Astrocyte of the cerebellum (primary cell): ENCODE results near the gene STK17A.

Experiments
- DNase-seq: peaks from one replicate; pipeline ENCODE4 v3.0.0-alpha.2; 2011; ENCODE audit warnings: low read depth
- H3K4me3 ChIP-seq: 2 replicates; pipeline ENCODE4 v1.5.1; 2011; ENCODE audit warnings: mild to moderate bottlenecking, low read depth, low read length, moderate library complexity
- in situ Hi-C: cut with HindIII; loops from 2 replicates; pipeline ENCODE4 v1.10.0; 2017; ENCODE audit warnings: low sequenced_read_pairs
- TF ChIP-seq, protein P1 (sequence below): IDR thresholded peaks from 2 replicates; pipeline ENCODE4 v1.5.1; 2012; ENCODE audit warnings: low read length, low read depth, moderate library complexity, mild to moderate bottlenecking; ENCODE audit errors: missing control alignments

The STK17A gene

GRCh38 chr7:43658718-43659548 lies 76.0 kb downstream of the STK17A start:
- TF ChIP-seq, protein P1, sequence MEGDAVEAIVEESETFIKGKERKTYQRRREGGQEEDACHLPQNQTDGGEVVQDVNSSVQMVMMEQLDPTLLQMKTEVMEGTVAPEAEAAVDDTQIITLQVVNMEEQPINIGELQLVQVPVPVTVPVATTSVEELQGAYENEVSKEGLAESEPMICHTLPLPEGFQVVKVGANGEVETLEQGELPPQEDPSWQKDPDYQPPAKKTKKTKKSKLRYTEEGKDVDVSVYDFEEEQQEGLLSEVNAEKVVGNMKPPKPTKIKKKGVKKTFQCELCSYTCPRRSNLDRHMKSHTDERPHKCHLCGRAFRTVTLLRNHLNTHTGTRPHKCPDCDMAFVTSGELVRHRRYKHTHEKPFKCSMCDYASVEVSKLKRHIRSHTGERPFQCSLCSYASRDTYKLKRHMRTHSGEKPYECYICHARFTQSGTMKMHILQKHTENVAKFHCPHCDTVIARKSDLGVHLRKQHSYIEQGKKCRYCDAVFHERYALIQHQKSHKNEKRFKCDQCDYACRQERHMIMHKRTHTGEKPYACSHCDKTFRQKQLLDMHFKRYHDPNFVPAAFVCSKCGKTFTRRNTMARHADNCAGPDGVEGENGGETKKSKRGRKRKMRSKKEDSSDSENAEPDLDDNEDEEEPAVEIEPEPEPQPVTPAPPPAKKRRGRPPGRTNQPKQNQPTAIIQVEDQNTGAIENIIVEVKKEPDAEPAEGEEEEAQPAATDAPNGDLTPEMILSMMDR = no peak
- peak; percentile 76 for DNase-seq

DNA sequence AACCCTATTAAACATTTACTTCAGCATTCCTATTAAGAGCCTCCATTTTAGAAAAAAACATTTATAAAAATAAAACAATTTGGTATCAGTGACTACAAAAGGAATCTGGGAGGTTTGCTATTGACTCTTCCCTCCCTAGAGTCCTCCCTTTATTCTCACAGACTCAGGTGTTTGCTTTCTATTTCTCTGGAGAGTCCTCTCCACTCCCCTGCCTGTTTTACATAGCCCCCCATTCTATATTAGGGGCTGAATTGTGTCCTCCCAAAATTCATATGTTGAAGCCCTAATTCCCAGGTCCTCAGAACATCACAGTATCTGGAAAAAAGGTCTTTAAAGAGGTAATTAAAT lies 76.6 kb downstream of the STK17A start:
- no peak overlapping the region for H3K4me3 ChIP-seq
- in situ Hi-C loops = no loop called here
- TF ChIP-seq, protein P1 = no peak
- DNase-seq = no peak

More at GRCh38 chr7:43658718-43659548, 76.0 kb downstream of the STK17A start:
- no peak overlapping the region for H3K4me3 ChIP-seq
- in situ Hi-C loops = no loop called here

DNA sequence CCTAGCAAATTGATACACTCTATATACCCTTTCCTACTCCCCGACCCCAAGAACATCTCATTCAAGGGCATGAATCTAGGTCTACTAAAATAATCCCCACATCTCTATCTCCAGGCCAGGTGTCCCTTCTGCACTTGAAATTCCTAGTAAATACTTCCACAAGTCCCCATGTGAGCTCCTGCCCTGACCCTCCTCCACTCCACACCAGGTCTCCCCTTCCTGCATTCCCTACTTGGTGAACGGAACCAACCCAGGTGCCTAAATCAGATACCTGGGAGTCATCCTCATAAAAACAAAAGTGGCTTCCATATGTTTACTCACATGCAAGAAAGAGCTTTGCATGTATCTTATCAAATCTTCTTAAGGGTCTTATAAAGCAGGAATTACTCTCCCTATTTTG lies 77.2 kb downstream of the STK17A start:
- in situ Hi-C loops = no loop called here
- H3K4me3 ChIP-seq = no peak overlapping the region
- DNase-seq = no peak
- TF ChIP-seq, protein P1 = no peak

DNA sequence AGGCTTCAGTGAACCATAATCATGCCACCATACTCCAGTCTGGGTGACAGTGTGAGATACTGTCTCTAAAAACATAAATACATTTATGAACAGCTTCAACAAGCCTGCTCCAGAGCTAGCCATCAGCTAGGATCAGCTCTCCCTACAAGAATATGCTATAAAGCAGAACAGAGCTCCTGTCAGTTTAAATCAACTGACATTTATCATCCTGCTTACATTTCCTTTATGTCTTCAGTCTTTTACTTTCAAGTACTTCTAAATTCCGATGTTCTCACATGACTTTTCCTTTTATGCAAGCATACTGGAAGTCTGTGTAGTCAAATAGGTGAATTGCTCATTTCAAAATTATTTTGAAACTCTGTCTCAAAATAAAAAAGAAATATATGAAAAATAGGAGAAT lies 81.8 kb downstream of the STK17A start:
- TF ChIP-seq, protein P1 = no peak
- in situ Hi-C loops = no loop called here
- no peak overlapping the region for H3K4me3 ChIP-seq
- no peak for DNase-seq

DNA sequence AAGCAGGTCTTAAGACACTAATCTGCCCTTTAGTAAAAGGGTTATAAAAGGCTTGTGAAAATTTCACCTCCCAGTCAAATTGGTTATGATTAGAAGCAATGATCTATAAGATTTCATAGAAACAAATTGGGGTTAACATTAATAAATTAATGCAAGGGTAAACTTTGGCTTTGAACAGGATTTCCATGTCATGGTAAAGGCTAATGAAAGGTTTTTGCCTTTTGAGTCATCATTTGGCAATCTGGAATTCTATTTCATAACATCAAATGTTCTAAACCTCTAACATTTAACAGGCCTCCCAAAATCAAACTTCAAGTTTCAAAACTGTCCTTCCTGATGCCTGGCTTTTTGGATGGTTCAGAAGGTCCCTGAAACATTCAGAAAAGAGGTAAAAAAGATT lies 84.0 kb downstream of the STK17A start:
- TF ChIP-seq, protein P1 = no peak
- H3K4me3 ChIP-seq = no peak overlapping the region
- DNase-seq = no peak
- in situ Hi-C loops = no loop called here

- no peak for DNase-seq
- TF ChIP-seq, protein P1 = no peak
- no peak overlapping the region for H3K4me3 ChIP-seq
- in situ Hi-C loops = no loop called here
Observed at GRCh38 chr7:43668035-43668434, 85.1 kb downstream of the STK17A start.
